GM18511 (cell line): ENCODE results near the gene ZFP3.
A peak's percentile ranks its signal among the peaks of the same experiment; 100 is the strongest.
"Not testable (repeated sequence)": the region's sequence is repeated elsewhere in the genome, so short reads cannot be mapped to it uniquely, and the experiment has no call there.

Source experiments
- ATAC-seq: cut with Tn5 transposase; IDR thresholded peaks from one replicate; pipeline ENCODE4 v1.9.1; 2021; ENCODE audit warnings: mild to moderate bottlenecking, moderate library complexity; ENCODE audit not compliant: unreplicated experiment

ZFP3 gene

GRCh38 chr17:5077275-5077674, 992 bp upstream of the ZFP3 start:
- not testable (repeated sequence) for ATAC-seq

- ATAC-seq: no peak
These were observed 524 bp upstream of the ZFP3 start for GRCh38 chr17:5077781-5078105.

- ATAC-seq: no peak
These were observed 2.3 kb downstream of the ZFP3 start for GRCh38 chr17:5080591-5080990.

GRCh38 chr17:5092218-5093010, 14.1 kb downstream of the ZFP3 start:
- no peak for ATAC-seq

GRCh38 chr17:5096731-5097100, 18.4 kb downstream of the ZFP3 start:
- no peak for ATAC-seq

GRCh38 chr17:5097101-5097834, 19.0 kb downstream of the ZFP3 start:
- ATAC-seq: no peak

GRCh38 chr17:5099271-5099670, 21.0 kb downstream of the ZFP3 start:
- no peak for ATAC-seq

- ATAC-seq: no peak
These were observed 22.6 kb downstream of the ZFP3 start for GRCh38 chr17:5100832-5101231.

GRCh38 chr17:5110816-5111215, 32.5 kb downstream of the ZFP3 start:
- ATAC-seq: no peak

GRCh38 chr17:5111402-5112204, 33.3 kb downstream of the ZFP3 start, which contains the start of gene ZNF232:
ZNF232 (minus strand) TSS chr17:5111878; CDS start chr17:5111822, 56 bp downstream.
- ATAC-seq: peak; percentile 86

- ATAC-seq: no peak
These were observed 37.7 kb downstream of the ZFP3 start, which contains the start of gene USP6 for GRCh38 chr17:5115673-5116651. USP6 (plus strand) TSS chr17:5116032; CDS start chr17:5130368, 14,336 bp downstream.

- ATAC-seq: no peak
These were observed 40.0 kb downstream of the ZFP3 start for GRCh38 chr17:5118219-5118618.

GRCh38 chr17:5120036-5120435, 41.8 kb downstream of the ZFP3 start:
- ATAC-seq: no peak

GRCh38 chr17:5120436-5121185, 42.3 kb downstream of the ZFP3 start:
- not testable (repeated sequence) for ATAC-seq

GRCh38 chr17:5121186-5121841, 43.0 kb downstream of the ZFP3 start:
- no peak for ATAC-seq

- not testable (repeated sequence) for ATAC-seq
These were observed 43.8 kb downstream of the ZFP3 start for GRCh38 chr17:5122056-5122455.

GRCh38 chr17:5122586-5123342, 44.5 kb downstream of the ZFP3 start:
- no peak for ATAC-seq
